K562 (cell line): ENCODE results near the gene UTP14C. TPM values are rescaled to one million over a fixed set of nuclear protein-coding genes. Genes with fewer than 3 reads are reported as not detected.

Source experiments
- ADNP ChIP-seq: fragments of 200-800 bp; sonication (Bioruptor generic); IDR thresholded peaks from 2 replicates; pipeline ENCODE4 v1.6.1; 2016; ENCODE audit warnings: missing genetic modification characterization, missing compliant biosample characterization
- BHLHE40 ChIP-seq: IDR thresholded peaks from 2 replicates; pipeline ENCODE4 v1.6.1; 2011; ENCODE audit warnings: low read length, improper control_type of control experiment
- CBX1 ChIP-seq: sonication (generic); IDR thresholded peaks from 2 replicates; pipeline ENCODE4 v1.6.1; 2016; ENCODE audit warnings: antibody characterized with exemption, low read depth, mild to moderate bottlenecking
- DIDO1 ChIP-seq: fragments of 450-650 bp; IDR thresholded peaks from 2 replicates; pipeline ENCODE4 v1.6.1; 2016; ENCODE audit warnings: low read depth, missing biosample characterization, missing genetic modification characterization
- MAZ ChIP-seq, 2 experiments: fragments of 450-650 bp in 1 of 2; sonication (generic) in 1 of 2; formaldehyde crosslinking; IDR thresholded peaks in 1 of 2; conservative IDR thresholded peaks in 1 of 2; 2 replicates each; pipeline versions ENCODE4 v1.4.0 to v1.5.0; 2020; ENCODE audit warnings: mild to moderate bottlenecking in 1 of 2, missing genetic modification reagents in 1 of 2
- PHF21A ChIP-seq: fragments of 450-650 bp; IDR thresholded peaks from 2 replicates; pipeline ENCODE4 v1.6.1; 2017; ENCODE audit warnings: low read depth, borderline replicate concordance
- RBM22 ChIP-seq: fragments of 200-400 bp; formaldehyde crosslinking; IDR thresholded peaks from 2 replicates; pipeline ENCODE4 v1.6.1; 2018; ENCODE audit warnings: low read length, low read depth; ENCODE audit not compliant: poor library complexity, severe bottlenecking
- TBL1XR1 ChIP-seq, 2 experiments: IDR thresholded peaks; 2 replicates each; pipeline ENCODE4 v1.6.1; 2012; ENCODE audit warnings: improper control_type of control experiment in 2 of 2, low read length in 2 of 2, mild to moderate bottlenecking in 1 of 2
- TEAD2 ChIP-seq: fragments of 450-650 bp; IDR thresholded peaks from 2 replicates; pipeline ENCODE4 v1.6.1; 2016; ENCODE audit warnings: missing genetic modification characterization, control low read depth, missing compliant biosample characterization
- TRIM24 ChIP-seq, 2 experiments: fragments of 450-650 bp; IDR thresholded peaks; 2 replicates each; pipeline ENCODE4 v1.6.1; 2016
- ZNF77 ChIP-seq: fragments of 250-450 bp; sonication (Bioruptor Pico); IDR thresholded peaks from 2 replicates; pipeline ENCODE4 v1.5.0; 2020
- ZNF780A ChIP-seq: fragments of 250-450 bp; sonication (Bioruptor Pico); IDR thresholded peaks from 2 replicates; pipeline ENCODE4 v1.5.0; 2021; ENCODE audit warnings: mild to moderate bottlenecking
- ZSCAN32 ChIP-seq: fragments of 450-650 bp; formaldehyde crosslinking; IDR thresholded peaks from 2 replicates; pipeline ENCODE4 v1.4.0; 2020; ENCODE audit warnings: mild to moderate bottlenecking, moderate library complexity
- polyA plus RNA-seq, 8 experiments: library from polyadenylated mRNA; depleted of rRNA in 4 of 8; stranded (reverse) in 5 of 8; unstranded in 3 of 8; fragments of >200 nt; fragmentation: Nextera tagmentation in 2 of 8; fragmentation: Illumina TruSeq in 1 of 8; extraction: Ambion mirVana in 2 of 8; extraction: Trizol in 1 of 8; gene quantifications; 2 replicates each; pipeline versions ENCODE4 v1.2.1 to v1.2.3, GENCODE V29; 2011 to 2014; ENCODE audit warnings: inconsistent platforms in 1 of 8, missing spikeins in 1 of 8
- total RNA-seq, 7 experiments: library from RNA; depleted of rRNA in 6 of 7; stranded (reverse); fragments of >200 nt in 6 of 7; fragmentation: Illumina TruSeq in 2 of 7; extraction: Trizol in 2 of 7; gene quantifications; 2 replicates each; pipeline versions ENCODE4 v1.2.1 to v1.2.3, GENCODE V29; 2011 to 2021; ENCODE audit warnings: low replicate concordance in 1 of 7
- TF ChIP-seq, protein P1 (sequence below): sonication (generic); formaldehyde crosslinking; IDR thresholded peaks from 2 replicates; pipeline ENCODE4 v1.8.1; 2023; ENCODE audit warnings: mild to moderate bottlenecking, missing genetic modification reagents
- TF ChIP-seq, protein P2 (sequence below): conservative IDR thresholded peaks from 2 replicates; pipeline ENCODE4 v1.6.1; 2011; ENCODE audit warnings: low read depth, mild to moderate bottlenecking, low read length; ENCODE audit not compliant: control insufficient read depth
- TF ChIP-seq, protein P3 (sequence below): fragments of 150-350 bp; conservative IDR thresholded peaks from 2 replicates; pipeline ENCODE4 v1.6.1; 2014; ENCODE audit warnings: low read length
- TF ChIP-seq, protein P4 (sequence below): sonication (generic); IDR thresholded peaks from 2 replicates; pipeline ENCODE4 v1.6.1; 2016
- TF ChIP-seq, protein P5 (sequence below): sonication (generic); formaldehyde crosslinking; IDR thresholded peaks from 2 replicates; pipeline ENCODE4 v1.8.0; 2022; ENCODE audit warnings: missing genetic modification reagents, mild to moderate bottlenecking, borderline replicate concordance

The UTP14C gene
- total and polyA plus RNA-seq, 9 of the 15 experiments (the other 6 are each of a cell fraction or from before 2014, with no cell fraction given) = 3.4 to 10.3 (median 6.0) TPM

DNA sequence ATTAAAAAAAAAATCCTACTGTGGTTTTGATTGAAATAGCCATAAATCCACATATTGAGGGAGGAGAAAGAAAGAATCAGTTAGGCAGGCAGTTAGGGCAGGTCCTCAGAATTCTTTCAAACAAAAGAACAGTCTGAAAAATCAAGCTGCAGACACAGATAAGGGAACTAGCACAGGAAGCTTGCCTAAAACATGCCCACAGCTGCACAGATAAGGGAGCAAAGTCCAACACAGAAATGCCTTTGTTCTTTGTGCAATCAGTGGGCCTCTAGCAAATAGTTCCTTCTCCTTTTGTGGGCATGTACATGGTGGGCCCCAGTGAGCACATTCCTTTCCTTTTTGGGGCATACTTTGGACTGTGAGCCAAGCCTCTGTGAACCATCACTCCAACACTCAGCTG is 42.7 kb downstream of the UTP14C start (continued):
- TF ChIP-seq, protein P1, sequence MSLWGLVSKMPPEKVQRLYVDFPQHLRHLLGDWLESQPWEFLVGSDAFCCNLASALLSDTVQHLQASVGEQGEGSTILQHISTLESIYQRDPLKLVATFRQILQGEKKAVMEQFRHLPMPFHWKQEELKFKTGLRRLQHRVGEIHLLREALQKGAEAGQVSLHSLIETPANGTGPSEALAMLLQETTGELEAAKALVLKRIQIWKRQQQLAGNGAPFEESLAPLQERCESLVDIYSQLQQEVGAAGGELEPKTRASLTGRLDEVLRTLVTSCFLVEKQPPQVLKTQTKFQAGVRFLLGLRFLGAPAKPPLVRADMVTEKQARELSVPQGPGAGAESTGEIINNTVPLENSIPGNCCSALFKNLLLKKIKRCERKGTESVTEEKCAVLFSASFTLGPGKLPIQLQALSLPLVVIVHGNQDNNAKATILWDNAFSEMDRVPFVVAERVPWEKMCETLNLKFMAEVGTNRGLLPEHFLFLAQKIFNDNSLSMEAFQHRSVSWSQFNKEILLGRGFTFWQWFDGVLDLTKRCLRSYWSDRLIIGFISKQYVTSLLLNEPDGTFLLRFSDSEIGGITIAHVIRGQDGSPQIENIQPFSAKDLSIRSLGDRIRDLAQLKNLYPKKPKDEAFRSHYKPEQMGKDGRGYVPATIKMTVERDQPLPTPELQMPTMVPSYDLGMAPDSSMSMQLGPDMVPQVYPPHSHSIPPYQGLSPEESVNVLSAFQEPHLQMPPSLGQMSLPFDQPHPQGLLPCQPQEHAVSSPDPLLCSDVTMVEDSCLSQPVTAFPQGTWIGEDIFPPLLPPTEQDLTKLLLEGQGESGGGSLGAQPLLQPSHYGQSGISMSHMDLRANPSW (CRISPR knock-in tag) = no peak
- TF ChIP-seq, protein P2, sequence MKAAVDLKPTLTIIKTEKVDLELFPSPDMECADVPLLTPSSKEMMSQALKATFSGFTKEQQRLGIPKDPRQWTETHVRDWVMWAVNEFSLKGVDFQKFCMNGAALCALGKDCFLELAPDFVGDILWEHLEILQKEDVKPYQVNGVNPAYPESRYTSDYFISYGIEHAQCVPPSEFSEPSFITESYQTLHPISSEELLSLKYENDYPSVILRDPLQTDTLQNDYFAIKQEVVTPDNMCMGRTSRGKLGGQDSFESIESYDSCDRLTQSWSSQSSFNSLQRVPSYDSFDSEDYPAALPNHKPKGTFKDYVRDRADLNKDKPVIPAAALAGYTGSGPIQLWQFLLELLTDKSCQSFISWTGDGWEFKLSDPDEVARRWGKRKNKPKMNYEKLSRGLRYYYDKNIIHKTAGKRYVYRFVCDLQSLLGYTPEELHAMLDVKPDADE = no peak
- TF ChIP-seq ADNP (tag) = no peak
- TF ChIP-seq MAZ (CRISPR knock-in tag; conservative IDR thresholded peaks at IDR 0.05 in 1 of 2, IDR thresholded peaks at IDR 0.05 in 1 of 2) = no peak
- TF ChIP-seq, protein P3, sequence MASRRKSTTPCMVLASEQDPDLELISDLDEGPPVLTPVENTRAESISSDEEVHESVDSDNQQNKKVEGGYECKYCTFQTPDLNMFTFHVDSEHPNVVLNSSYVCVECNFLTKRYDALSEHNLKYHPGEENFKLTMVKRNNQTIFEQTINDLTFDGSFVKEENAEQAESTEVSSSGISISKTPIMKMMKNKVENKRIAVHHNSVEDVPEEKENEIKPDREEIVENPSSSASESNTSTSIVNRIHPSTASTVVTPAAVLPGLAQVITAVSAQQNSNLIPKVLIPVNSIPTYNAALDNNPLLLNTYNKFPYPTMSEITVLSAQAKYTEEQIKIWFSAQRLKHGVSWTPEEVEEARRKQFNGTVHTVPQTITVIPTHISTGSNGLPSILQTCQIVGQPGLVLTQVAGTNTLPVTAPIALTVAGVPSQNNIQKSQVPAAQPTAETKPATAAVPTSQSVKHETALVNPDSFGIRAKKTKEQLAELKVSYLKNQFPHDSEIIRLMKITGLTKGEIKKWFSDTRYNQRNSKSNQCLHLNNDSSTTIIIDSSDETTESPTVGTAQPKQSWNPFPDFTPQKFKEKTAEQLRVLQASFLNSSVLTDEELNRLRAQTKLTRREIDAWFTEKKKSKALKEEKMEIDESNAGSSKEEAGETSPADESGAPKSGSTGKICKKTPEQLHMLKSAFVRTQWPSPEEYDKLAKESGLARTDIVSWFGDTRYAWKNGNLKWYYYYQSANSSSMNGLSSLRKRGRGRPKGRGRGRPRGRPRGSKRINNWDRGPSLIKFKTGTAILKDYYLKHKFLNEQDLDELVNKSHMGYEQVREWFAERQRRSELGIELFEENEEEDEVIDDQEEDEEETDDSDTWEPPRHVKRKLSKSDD = no peak
- TF ChIP-seq PHF21A = no peak
- TF ChIP-seq TRIM24 (IDR thresholded peaks at IDR 0.05) = peak; percentile 91 to 92
- no peak for TF ChIP-seq TEAD2 (tag)
- TF ChIP-seq, protein P4, sequence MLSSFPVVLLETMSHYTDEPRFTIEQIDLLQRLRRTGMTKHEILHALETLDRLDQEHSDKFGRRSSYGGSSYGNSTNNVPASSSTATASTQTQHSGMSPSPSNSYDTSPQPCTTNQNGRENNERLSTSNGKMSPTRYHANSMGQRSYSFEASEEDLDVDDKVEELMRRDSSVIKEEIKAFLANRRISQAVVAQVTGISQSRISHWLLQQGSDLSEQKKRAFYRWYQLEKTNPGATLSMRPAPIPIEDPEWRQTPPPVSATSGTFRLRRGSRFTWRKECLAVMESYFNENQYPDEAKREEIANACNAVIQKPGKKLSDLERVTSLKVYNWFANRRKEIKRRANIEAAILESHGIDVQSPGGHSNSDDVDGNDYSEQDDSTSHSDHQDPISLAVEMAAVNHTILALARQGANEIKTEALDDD = no peak
- TF ChIP-seq, protein P5, sequence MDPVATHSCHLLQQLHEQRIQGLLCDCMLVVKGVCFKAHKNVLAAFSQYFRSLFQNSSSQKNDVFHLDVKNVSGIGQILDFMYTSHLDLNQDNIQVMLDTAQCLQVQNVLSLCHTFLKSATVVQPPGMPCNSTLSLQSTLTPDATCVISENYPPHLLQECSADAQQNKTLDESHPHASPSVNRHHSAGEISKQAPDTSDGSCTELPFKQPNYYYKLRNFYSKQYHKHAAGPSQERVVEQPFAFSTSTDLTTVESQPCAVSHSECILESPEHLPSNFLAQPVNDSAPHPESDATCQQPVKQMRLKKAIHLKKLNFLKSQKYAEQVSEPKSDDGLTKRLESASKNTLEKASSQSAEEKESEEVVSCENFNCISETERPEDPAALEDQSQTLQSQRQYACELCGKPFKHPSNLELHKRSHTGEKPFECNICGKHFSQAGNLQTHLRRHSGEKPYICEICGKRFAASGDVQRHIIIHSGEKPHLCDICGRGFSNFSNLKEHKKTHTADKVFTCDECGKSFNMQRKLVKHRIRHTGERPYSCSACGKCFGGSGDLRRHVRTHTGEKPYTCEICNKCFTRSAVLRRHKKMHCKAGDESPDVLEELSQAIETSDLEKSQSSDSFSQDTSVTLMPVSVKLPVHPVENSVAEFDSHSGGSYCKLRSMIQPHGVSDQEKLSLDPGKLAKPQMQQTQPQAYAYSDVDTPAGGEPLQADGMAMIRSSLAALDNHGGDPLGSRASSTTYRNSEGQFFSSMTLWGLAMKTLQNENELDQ (CRISPR knock-in tag) = no peak
- TF ChIP-seq BHLHE40 = no peak
- TF ChIP-seq DIDO1 (tag) = no peak
- TF ChIP-seq CBX1 = peak; percentile 49; the same call in 1 of the 2 replicates
- TF ChIP-seq ZNF780A = peak; percentile 93; the same call in 1 of the 2 replicates
- TF ChIP-seq ZSCAN32 = no peak
- TF ChIP-seq RBM22 = no peak
- TF ChIP-seq TBL1XR1 (IDR thresholded peaks at IDR 0.05; ENCODE audit: low read length in 2 of 2) = no peak
- TF ChIP-seq ZNF77 (CRISPR knock-in tag) = no peak
